ENCODE data around the gene LYSMD2. TPM values are rescaled to one million over a fixed set of nuclear protein-coding genes. Genes with fewer than 3 reads are reported as not detected.

LYSMD2 gene
- total and polyA plus RNA-seq, 7 donors, result 4.3 to 16.8 (median 7.2) TPM

- no peak overlapping the region for H3K27ac ChIP-seq
- H3K9me3 ChIP-seq, result no peaks in the 10 kb centered on the region
- ATAC-seq (no peak), DNase-seq (no peak)
- 62 to 78% (median 62%) methylated on average over 2 of the region's 2 CpGs for WGBS, 3 donors
- TF ChIP-seq CTCF (IDR thresholded peaks at IDR 0.05), result peak; percentile 16
- H3K4me3 ChIP-seq, result no peak overlapping the region
- no peaks in the 10 kb centered on the region for H3K36me3 ChIP-seq (ENCODE audit: insufficient read depth in 1 of 2, low read depth in 1 of 2)
- peaks cover 0 to 15% (median 0%) of the 10 kb centered on the region in 3 donors for H3K27me3 ChIP-seq (ENCODE audit: insufficient read depth in 3 of 3, low read length in 2 of 3)
- intact Hi-C loops (cut with DNase I), result no loop called here
- H3K4me1 ChIP-seq, result no peaks in the 10 kb centered on the region
Measured at GRCh38 chr15:51688863-51689262, 48.6 kb downstream of the LYSMD2 start.

- H3K9me3 ChIP-seq, result no peaks in the 10 kb centered on the region
- no peaks in the 10 kb centered on the region for H3K4me1 ChIP-seq
- H3K27me3 ChIP-seq (ENCODE audit: insufficient read depth in 3 of 3, low read length in 2 of 3), result peaks cover 0 to 21% (median 0%) of the 10 kb centered on the region in 3 donors
- no peak overlapping the region for H3K27ac ChIP-seq
- DNase-seq, result no peak
- H3K36me3 ChIP-seq (ENCODE audit: insufficient read depth in 1 of 2, low read depth in 1 of 2), result no peaks in the 10 kb centered on the region
- no peak overlapping the region for H3K4me3 ChIP-seq
- 0 to 42% (median 0%) methylated on average over 1 of the region's 1 CpG for WGBS, 3 donors
- TF ChIP-seq CTCF (IDR thresholded peaks at IDR 0.05), result no peak
- intact Hi-C loops (cut with DNase I), result no loop called here
- no peak for ATAC-seq
Measured at GRCh38 chr15:51687565-51687964, 49.9 kb downstream of the LYSMD2 start.

- DNase-seq (peak; percentile 70 to 80), ATAC-seq (peak; percentile 51 to 68 (median 58))
- TF ChIP-seq CTCF (IDR thresholded peaks at IDR 0.05), result no peak
- Histone ChIP-seq H3K9me3 (no peaks in the 10 kb centered on the region), H3K4me3 (no peak within 1 kb of the TSS), H3K4me1 (no peaks in the 10 kb centered on the region), H3K36me3 (ENCODE audit: insufficient read depth in 1 of 2, low read depth in 1 of 2) (no peaks in the 10 kb centered on the region), H3K27me3 (ENCODE audit: insufficient read depth in 3 of 3, low read length in 2 of 3) (peaks cover 0 to 25% (median 5%) of the 10 kb centered on the region in 3 donors), H3K27ac (no peak within 1 kb of the TSS)
- intact Hi-C loops (cut with DNase I), result no loop called here
- WGBS, 3 donors, result 2 to 3% (median 2%) methylated on average over 35 to 38 of the region's 38 CpGs
Measured at GRCh38 chr15:51681303-51681963, 56.0 kb downstream of the LYSMD2 start, which contains the start of gene SCG3. TSS of gene SCG3 (plus strand) at chr15:51681503. CDS start at chr15:51681756, 253 bp downstream.

- no peak overlapping the region for H3K4me3 ChIP-seq
- 43 to 58% (median 44%) methylated on average over 2 of the region's 2 CpGs for WGBS, 3 donors
- no peaks in the 10 kb centered on the region for H3K9me3 ChIP-seq
- H3K27ac ChIP-seq, result no peak overlapping the region
- H3K36me3 ChIP-seq (ENCODE audit: insufficient read depth in 1 of 2, low read depth in 1 of 2), result no peaks in the 10 kb centered on the region
- TF ChIP-seq CTCF (IDR thresholded peaks at IDR 0.05), result no peak
- no peaks in the 10 kb centered on the region for H3K4me1 ChIP-seq
- intact Hi-C loops (cut with DNase I), result no loop called here
- no peak for ATAC-seq
- DNase-seq, result no peak
- H3K27me3 ChIP-seq (ENCODE audit: insufficient read depth in 3 of 3, low read length in 2 of 3), result peaks cover 0 to 23% (median 5%) of the 10 kb centered on the region in 3 donors
Measured at GRCh38 chr15:51680321-51680720, 57.1 kb downstream of the LYSMD2 start.

- no peak for TF ChIP-seq CTCF (IDR thresholded peaks at IDR 0.05)
- Histone ChIP-seq H3K27me3 (ENCODE audit: insufficient read depth in 3 of 3, low read length in 2 of 3) (peaks cover 0 to 19% (median 5%) of the 10 kb centered on the region in 3 donors), H3K4me3 (no peak overlapping the region), H3K4me1 (no peaks in the 10 kb centered on the region), H3K27ac (no peak overlapping the region), H3K9me3 (no peaks in the 10 kb centered on the region), H3K36me3 (ENCODE audit: insufficient read depth in 1 of 2, low read depth in 1 of 2) (no peaks in the 10 kb centered on the region)
- intact Hi-C loops (cut with DNase I), result no loop called here
- WGBS, 3 donors, result 70 to 78% (median 75%) methylated on average over 2 of the region's 2 CpGs
- ATAC-seq (no peak), DNase-seq (no peak)
Measured at GRCh38 chr15:51678096-51678495, 59.4 kb downstream of the LYSMD2 start.
